ENCODE measurements around the gene KRTAP12-2. TPM values are rescaled to one million over a fixed set of nuclear protein-coding genes. Genes with fewer than 3 reads are reported as not detected.

Gene KRTAP12-2
- total and polyA plus RNA-seq, 10 of the 15 experiments (the other 5 are each of a cell fraction or from before 2014, with no cell fraction given): not detected

DNA sequence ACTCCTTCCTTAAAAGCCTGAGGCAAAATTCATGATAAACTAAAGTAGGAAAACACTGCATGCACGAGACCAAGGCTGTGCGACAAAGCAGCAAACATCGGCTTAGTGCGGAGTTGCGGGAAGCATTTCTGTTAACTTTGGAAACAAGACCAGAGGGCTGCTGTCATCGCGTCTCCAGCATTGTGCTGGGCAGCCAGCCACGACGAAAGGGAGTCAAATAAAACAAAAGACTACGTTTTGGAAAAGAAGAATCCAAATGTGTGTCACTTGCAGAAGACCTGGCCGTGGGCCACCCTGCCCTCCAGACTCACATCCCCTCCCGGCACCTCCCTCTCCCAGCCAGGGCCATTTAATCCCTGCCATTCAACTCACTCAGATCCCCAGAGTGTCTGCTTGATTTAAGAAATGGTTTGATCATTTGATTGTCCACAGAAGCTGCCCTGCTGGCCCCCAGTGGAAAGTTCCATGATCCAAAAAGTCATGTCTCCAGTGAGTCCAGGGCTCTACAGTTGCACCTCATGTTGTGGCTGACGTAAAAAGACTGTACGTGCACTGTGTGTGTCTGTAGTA, 22.9 kb downstream of the KRTAP12-2 start:
- POLR2A ChIA-PET: no interaction called here
- CTCF ChIA-PET: no interaction called here
- TF ChIP-seq, protein P1, sequence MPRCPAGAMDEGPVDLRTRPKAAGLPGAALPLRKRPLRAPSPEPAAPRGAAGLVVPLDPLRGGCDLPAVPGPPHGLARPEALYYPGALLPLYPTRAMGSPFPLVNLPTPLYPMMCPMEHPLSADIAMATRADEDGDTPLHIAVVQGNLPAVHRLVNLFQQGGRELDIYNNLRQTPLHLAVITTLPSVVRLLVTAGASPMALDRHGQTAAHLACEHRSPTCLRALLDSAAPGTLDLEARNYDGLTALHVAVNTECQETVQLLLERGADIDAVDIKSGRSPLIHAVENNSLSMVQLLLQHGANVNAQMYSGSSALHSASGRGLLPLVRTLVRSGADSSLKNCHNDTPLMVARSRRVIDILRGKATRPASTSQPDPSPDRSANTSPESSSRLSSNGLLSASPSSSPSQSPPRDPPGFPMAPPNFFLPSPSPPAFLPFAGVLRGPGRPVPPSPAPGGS (IDR thresholded peaks at IDR 0.05; ENCODE audit: borderline replicate concordance, insufficient read depth, low read depth, low read length, poor library complexity, severe bottlenecking): no peak
- TF ChIP-seq, protein P2, sequence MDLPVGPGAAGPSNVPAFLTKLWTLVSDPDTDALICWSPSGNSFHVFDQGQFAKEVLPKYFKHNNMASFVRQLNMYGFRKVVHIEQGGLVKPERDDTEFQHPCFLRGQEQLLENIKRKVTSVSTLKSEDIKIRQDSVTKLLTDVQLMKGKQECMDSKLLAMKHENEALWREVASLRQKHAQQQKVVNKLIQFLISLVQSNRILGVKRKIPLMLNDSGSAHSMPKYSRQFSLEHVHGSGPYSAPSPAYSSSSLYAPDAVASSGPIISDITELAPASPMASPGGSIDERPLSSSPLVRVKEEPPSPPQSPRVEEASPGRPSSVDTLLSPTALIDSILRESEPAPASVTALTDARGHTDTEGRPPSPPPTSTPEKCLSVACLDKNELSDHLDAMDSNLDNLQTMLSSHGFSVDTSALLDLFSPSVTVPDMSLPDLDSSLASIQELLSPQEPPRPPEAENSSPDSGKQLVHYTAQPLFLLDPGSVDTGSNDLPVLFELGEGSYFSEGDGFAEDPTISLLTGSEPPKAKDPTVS (IDR thresholded peaks at IDR 0.05; ENCODE audit: low read depth, low read length): no peak
- TF ChIP-seq, protein P3, sequence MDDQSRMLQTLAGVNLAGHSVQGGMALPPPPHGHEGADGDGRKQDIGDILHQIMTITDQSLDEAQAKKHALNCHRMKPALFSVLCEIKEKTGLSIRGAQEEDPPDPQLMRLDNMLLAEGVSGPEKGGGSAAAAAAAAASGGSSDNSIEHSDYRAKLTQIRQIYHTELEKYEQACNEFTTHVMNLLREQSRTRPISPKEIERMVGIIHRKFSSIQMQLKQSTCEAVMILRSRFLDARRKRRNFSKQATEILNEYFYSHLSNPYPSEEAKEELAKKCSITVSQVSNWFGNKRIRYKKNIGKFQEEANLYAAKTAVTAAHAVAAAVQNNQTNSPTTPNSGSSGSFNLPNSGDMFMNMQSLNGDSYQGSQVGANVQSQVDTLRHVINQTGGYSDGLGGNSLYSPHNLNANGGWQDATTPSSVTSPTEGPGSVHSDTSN (IDR thresholded peaks at IDR 0.05; ENCODE audit: insufficient replicate concordance, low read depth, low read length): no peak
- TF ChIP-seq YY1 (IDR thresholded peaks at IDR 0.05; ENCODE audit: low read depth, low read length) (no peak), RBBP5 (conservative IDR thresholded peaks at IDR 0.05) (no peak), MXI1 (IDR thresholded peaks at IDR 0.05; ENCODE audit: low read depth, low read length) (no peak), LARP7 (IDR thresholded peaks at IDR 0.05) (no peak), GATAD2B (conservative IDR thresholded peaks at IDR 0.05; ENCODE audit: low read depth) (no peak), MYC (IDR thresholded peaks at IDR 0.05; ENCODE audit: insufficient read depth, insufficient read length, insufficient replicate concordance, low read length, severe bottlenecking) (no peak), GABPA (IDR thresholded peaks at IDR 0.05; ENCODE audit: low read depth) (no peak), EGR1 (IDR thresholded peaks at IDR 0.05; ENCODE audit: borderline replicate concordance in 1 of 2, low read depth in 2 of 2, low read length in 2 of 2) (no peak), WRNIP1 (IDR thresholded peaks at IDR 0.05; ENCODE audit: borderline replicate concordance, low read depth, low read length) (no peak), ZNF274 (IDR thresholded peaks at IDR 0.05; ENCODE audit: insufficient read depth, insufficient read length) (no peak)
- TF ChIP-seq, protein P4, sequence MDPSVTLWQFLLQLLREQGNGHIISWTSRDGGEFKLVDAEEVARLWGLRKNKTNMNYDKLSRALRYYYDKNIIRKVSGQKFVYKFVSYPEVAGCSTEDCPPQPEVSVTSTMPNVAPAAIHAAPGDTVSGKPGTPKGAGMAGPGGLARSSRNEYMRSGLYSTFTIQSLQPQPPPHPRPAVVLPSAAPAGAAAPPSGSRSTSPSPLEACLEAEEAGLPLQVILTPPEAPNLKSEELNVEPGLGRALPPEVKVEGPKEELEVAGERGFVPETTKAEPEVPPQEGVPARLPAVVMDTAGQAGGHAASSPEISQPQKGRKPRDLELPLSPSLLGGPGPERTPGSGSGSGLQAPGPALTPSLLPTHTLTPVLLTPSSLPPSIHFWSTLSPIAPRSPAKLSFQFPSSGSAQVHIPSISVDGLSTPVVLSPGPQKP (IDR thresholded peaks at IDR 0.05; ENCODE audit: low read depth, low read length): no peak
- TF ChIP-seq, protein P5, sequence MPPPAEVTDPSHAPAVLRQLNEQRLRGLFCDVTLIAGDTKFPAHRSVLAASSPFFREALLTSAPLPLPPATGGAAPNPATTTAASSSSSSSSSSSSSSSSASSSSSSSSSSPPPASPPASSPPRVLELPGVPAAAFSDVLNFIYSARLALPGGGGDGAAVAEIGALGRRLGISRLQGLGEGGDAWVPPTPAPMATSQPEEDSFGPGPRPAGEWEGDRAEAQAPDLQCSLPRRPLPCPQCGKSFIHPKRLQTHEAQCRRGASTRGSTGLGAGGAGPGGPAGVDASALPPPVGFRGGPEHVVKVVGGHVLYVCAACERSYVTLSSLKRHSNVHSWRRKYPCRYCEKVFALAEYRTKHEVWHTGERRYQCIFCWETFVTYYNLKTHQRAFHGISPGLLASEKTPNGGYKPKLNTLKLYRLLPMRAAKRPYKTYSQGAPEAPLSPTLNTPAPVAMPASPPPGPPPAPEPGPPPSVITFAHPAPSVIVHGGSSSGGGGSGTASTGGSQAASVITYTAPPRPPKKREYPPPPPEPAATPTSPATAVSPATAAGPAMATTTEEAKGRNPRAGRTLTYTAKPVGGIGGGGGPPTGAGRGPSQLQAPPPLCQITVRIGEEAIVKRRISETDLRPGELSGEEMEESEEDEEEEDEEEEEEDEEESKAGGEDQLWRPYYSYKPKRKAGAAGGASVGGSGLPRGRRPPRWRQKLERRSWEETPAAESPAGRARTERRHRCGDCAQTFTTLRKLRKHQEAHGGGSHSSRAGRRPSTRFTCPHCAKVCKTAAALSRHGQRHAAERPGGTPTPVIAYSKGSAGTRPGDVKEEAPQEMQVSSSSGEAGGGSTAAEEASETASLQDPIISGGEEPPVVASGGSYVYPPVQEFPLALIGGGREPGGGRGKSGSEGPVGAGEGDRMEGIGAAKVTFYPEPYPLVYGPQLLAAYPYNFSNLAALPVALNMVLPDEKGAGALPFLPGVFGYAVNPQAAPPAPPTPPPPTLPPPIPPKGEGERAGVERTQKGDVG (CRISPR knock-in tag; IDR thresholded peaks at IDR 0.05): no peak

More for the DNA sequence above, 22.9 kb downstream of the KRTAP12-2 start:
- Histone ChIP-seq H3K4me3 (no peak overlapping the region), H3K27me3 (replicated peaks in 1 of 2; ENCODE audit: control insufficient read depth in 2 of 2, insufficient read depth in 2 of 2, low read length in 1 of 2) (no peaks in the 10 kb centered on the region), H3K4me2 (ENCODE audit: control insufficient read depth, insufficient read depth) (no peak overlapping the region), H3K4me1 (ENCODE audit: control insufficient read depth, insufficient read depth, low read length) (no peaks in the 10 kb centered on the region), H2AFZ (ENCODE audit: control insufficient read depth, low read depth, low read length) (no peak overlapping the region), H4K20me1 (ENCODE audit: control insufficient read depth, insufficient read depth) (no peaks in the 10 kb centered on the region), H3K79me2 (ENCODE audit: control insufficient read depth, insufficient read depth, low read length) (no peaks in the 10 kb centered on the region), H3K9me3 (replicated peaks; ENCODE audit: control insufficient read depth, insufficient read depth, low read length) (peaks cover 1% of the 10 kb centered on the region; the same call in 1 of the 3 replicates), H3K9ac (ENCODE audit: control insufficient read depth, insufficient read depth, low read length) (no peak overlapping the region), H3K27ac (ENCODE audit: control insufficient read depth, insufficient read depth) (no peak overlapping the region), H3K36me3 (ENCODE audit: control insufficient read depth in 2 of 2, insufficient read depth in 2 of 2, low read length in 1 of 2) (no peaks in the 10 kb centered on the region)
- ChIA-PET SMC1A (ENCODE audit: uncharacterized antibody, unreplicated experiment) (no interaction called here), RAD21 (ENCODE audit: unreplicated experiment) (no interaction called here)
- no peak for FAIRE-seq
- BruUV-seq (replicated peaks): no TSS peak
- intact Hi-C loops (cut with micrococcal nuclease; ENCODE audit: unreplicated experiment): no loop called here
- DNase-seq (ENCODE audit: low read depth, low spot score): no peak
- in situ Hi-C loops (cut with MboI): no loop called here
- WGBS (ENCODE audit: insufficient coverage, insufficient replicate concordance, low lambda C conversion rate, missing lambda C conversion rate): 57% methylated on average over 13 of the region's 14 CpGs
- no peak for ATAC-seq
